ENCODE measurements around the gene OR2W1. TPM values are rescaled to one million over a fixed set of nuclear protein-coding genes. Genes with fewer than 3 reads are reported as not detected.

Gene OR2W1, protein sequence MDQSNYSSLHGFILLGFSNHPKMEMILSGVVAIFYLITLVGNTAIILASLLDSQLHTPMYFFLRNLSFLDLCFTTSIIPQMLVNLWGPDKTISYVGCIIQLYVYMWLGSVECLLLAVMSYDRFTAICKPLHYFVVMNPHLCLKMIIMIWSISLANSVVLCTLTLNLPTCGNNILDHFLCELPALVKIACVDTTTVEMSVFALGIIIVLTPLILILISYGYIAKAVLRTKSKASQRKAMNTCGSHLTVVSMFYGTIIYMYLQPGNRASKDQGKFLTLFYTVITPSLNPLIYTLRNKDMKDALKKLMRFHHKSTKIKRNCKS
- total RNA-seq: not detected
- not detected for polyA plus RNA-seq (ENCODE audit: insufficient read length in 6 of 6)
- long read RNA-seq, donor 1: 0 reads
- long read RNA-seq, donor 2: 0 reads
- long read RNA-seq, donor 3: 0 reads
- long read RNA-seq, donor 4: 0 reads
- long read RNA-seq, donor 5: 0 reads
- long read RNA-seq, donor 6: 0 reads
- long read RNA-seq, donor 7: 0 reads
- long read RNA-seq, donor 8: 0 reads
- long read RNA-seq, donor 9: 0 reads
- long read RNA-seq, donor 10: 0 reads
- long read RNA-seq, donor 11: 0 reads
- long read RNA-seq, donor 12: 0 reads

DNA sequence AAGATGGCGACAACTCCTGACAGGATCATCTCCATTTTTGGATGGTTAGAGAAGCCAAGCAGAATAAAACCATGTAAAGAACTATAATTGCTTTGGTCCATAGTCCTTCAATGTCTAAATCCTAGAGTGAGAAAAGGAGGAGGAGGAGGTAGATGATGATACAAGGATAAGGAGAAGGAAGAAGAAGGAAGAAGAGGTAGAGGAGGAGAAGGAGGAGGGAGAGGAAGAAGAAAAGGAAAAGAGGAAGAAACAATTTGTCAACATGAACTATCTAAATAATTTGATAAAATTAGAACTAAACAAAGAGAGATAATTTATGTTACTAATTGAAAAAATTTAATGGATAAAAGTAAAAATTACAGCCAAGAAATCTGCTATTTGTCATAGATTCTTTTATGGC lies at the start of gene OR2W1:
Gene OR2W1 (minus strand): TSS at position 101 of the 400 bp plus-strand sequence. CDS start 0 bp downstream, at position 101.
- Histone ChIP-seq H3K27me3 (peaks cover 0 to 32% of the 10 kb centered on the region in 2 donors), H3K36me3 (no peaks in the 10 kb centered on the region), H3K27ac (no peak within 1 kb of the TSS), H3K9me3 (no peaks in the 10 kb centered on the region), H3K4me1 (no peaks in the 10 kb centered on the region), H3K4me3 (no peak within 1 kb of the TSS)
- intact Hi-C loops (cut with DNase I): no loop called here
- ATAC-seq (no peak), DNase-seq (no peak)
- TF ChIP-seq, protein P1, sequence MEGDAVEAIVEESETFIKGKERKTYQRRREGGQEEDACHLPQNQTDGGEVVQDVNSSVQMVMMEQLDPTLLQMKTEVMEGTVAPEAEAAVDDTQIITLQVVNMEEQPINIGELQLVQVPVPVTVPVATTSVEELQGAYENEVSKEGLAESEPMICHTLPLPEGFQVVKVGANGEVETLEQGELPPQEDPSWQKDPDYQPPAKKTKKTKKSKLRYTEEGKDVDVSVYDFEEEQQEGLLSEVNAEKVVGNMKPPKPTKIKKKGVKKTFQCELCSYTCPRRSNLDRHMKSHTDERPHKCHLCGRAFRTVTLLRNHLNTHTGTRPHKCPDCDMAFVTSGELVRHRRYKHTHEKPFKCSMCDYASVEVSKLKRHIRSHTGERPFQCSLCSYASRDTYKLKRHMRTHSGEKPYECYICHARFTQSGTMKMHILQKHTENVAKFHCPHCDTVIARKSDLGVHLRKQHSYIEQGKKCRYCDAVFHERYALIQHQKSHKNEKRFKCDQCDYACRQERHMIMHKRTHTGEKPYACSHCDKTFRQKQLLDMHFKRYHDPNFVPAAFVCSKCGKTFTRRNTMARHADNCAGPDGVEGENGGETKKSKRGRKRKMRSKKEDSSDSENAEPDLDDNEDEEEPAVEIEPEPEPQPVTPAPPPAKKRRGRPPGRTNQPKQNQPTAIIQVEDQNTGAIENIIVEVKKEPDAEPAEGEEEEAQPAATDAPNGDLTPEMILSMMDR (IDR thresholded peaks at IDR 0.05): no peak

DNA sequence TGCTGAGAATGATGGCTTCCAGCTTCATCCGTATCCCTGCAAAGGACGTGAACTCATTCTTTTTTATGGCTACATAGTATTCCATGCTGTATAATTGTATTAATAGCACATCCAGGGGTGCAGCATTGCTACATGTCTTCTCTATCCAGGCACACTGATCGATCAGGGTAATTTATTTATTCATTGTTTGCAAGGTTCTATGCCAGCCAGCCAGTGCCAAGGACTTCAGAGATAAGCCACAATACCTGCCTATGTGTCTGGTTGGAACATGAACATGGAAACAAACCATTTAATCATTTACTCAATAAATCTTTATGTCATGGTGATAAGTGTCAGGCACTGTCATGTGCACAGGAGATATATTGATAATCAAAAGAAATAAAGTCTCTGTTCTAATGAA lies 48.0 kb upstream of the OR2W1 start:
- Histone ChIP-seq H3K4me1 (no peaks in the 10 kb centered on the region), H3K27me3 (no peaks in the 10 kb centered on the region), H3K4me3 (no peak overlapping the region), H3K27ac (no peak overlapping the region), H3K9me3 (no peaks in the 10 kb centered on the region), H3K36me3 (no peaks in the 10 kb centered on the region)
- TF ChIP-seq, protein P1 (IDR thresholded peaks at IDR 0.05): no peak
- intact Hi-C loops (cut with DNase I): no loop called here
- DNase-seq: no peak
- ATAC-seq: no peak

DNA sequence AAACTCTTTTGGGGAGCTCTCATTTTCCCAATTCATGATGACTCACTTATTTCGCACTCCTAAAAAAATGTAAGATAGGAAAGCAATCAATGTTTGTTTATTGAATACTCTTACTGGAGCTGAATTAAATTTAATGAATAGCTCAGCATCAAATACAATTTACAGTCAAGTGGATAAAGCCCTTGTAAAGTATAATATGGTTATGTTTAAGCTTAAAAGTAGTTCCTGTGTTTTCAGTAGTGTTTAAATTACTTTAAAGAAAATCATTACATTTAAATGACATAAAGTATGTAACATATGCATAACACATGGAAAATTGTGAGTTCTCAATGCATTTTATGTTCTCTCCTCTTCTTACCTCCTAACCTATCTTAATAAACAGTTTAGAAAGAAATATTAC lies 42.2 kb upstream of the OR2W1 start, which contains the start of gene OR2B3:
Gene OR2B3 (minus strand): TSS at position 101 of the 400 bp plus-strand sequence. CDS start 65 bp downstream, at position 36.
- H3K4me1 ChIP-seq: no peaks in the 10 kb centered on the region

DNA sequence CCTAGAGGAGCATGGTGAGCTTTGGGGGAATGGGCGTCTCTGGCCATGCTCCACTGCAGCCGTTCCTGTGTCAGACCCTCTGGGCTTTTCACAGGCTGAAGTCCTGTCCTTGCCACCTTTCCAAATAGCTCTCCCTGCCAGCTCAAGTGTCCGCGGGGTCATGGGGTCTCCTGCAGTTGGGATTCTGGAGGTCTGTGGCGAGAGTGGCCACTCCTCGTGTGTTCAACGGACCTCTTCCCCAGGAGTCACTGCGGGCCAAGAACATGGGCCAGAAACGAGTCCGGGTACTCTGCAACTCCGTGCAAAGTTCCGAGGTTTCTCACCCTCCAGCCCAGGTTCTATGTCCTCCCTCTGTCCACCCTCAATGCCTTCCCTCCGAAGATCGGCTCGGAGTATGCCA lies 37.5 kb upstream of the OR2W1 start:
- DNase-seq (peak in 1 of 4 donors; percentile 38), ATAC-seq (no peak)
- H3K36me3 ChIP-seq: no peaks in the 10 kb centered on the region
- TF ChIP-seq, protein P1 (IDR thresholded peaks at IDR 0.05): no peak
- H3K27ac ChIP-seq: no peak overlapping the region
- no peaks in the 10 kb centered on the region for H3K4me1 ChIP-seq
- H3K27me3 ChIP-seq: no peaks in the 10 kb centered on the region
- H3K4me3 ChIP-seq: no peak overlapping the region
- no peaks in the 10 kb centered on the region for H3K9me3 ChIP-seq
- intact Hi-C loops (cut with DNase I): no loop called here

More for the DNA sequence above, 42.2 kb upstream of the OR2W1 start, which contains the start of gene OR2B3:
- intact Hi-C loops (cut with DNase I): no loop called here
- Histone ChIP-seq H3K27me3 (no peaks in the 10 kb centered on the region), H3K27ac (no peak within 1 kb of the TSS), H3K36me3 (no peaks in the 10 kb centered on the region), H3K9me3 (no peaks in the 10 kb centered on the region), H3K4me3 (no peak within 1 kb of the TSS)
- TF ChIP-seq, protein P1 (IDR thresholded peaks at IDR 0.05): no peak
- no peak for ATAC-seq
- DNase-seq: no peak

DNA sequence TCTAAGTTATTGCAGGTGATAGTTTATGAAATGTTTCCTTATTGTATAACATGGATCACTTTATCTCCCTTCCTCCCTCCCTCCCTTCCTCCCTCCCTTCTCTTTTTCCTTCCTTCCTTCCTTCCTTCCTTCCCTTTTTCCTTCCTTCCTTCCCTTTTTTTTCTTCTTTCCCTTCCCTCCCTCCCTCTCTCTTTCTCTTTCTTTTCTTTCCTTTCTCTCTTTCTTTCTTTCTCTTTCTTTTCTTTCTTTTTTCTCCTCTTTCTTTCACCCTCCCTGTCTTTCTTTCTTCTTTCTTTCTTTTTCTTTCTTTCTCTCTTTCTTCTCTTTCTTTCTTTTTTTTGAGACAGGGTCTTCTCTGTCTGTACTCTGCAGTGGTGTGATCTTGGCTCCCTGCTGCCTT lies 36.3 kb upstream of the OR2W1 start:
- H3K27me3 ChIP-seq: no peaks in the 10 kb centered on the region
- no peaks in the 10 kb centered on the region for H3K9me3 ChIP-seq
- ATAC-seq: no peak
- intact Hi-C loops (cut with DNase I): no loop called here
- DNase-seq: no peak
- no peaks in the 10 kb centered on the region for H3K36me3 ChIP-seq
- TF ChIP-seq, protein P1 (IDR thresholded peaks at IDR 0.05): no peak
- no peak overlapping the region for H3K27ac ChIP-seq
- no peaks in the 10 kb centered on the region for H3K4me1 ChIP-seq
- no peak overlapping the region for H3K4me3 ChIP-seq

Measured in left lung (tissue), 14 donors.